H9 (cell line): Measurements from ENCODE around the gene CLK4. TPM values are rescaled to one million over a fixed set of nuclear protein-coding genes. Genes with fewer than 3 reads are reported as not detected.

Source experiments
- DNase-seq: peaks from one replicate; pipeline ENCODE4 v3.0.0-alpha.2; 2017
- H2AFZ ChIP-seq: one replicate; pipeline ENCODE4 v1.6.1; 2013; ENCODE audit warnings: mild to moderate bottlenecking, low read length, control low read depth, moderate library complexity
- H2AK5ac ChIP-seq: 2 replicates; pipeline ENCODE4 v1.6.1; 2013; ENCODE audit warnings: low read length, control low read depth, mixed read lengths; ENCODE audit not compliant: insufficient read length
- H2BK120ac ChIP-seq: one replicate; pipeline ENCODE4 v1.6.1; 2013; ENCODE audit warnings: low read depth, mild to moderate bottlenecking, low read length, control low read depth, inconsistent platforms; ENCODE audit not compliant: poor library complexity, severe bottlenecking
- H2BK12ac ChIP-seq: 2 replicates; pipeline ENCODE4 v1.6.1; 2013; ENCODE audit warnings: low read length, control low read depth, mixed read lengths, low read depth; ENCODE audit not compliant: insufficient read length
- H2BK15ac ChIP-seq: 2 replicates; pipeline ENCODE4 v1.6.1; 2013; ENCODE audit warnings: low read depth, low read length, control low read depth
- H2BK20ac ChIP-seq: one replicate; pipeline ENCODE4 v1.6.1; 2013; ENCODE audit warnings: low read depth, mild to moderate bottlenecking, low read length, control low read depth, inconsistent platforms; ENCODE audit not compliant: poor library complexity, severe bottlenecking
- H2BK5ac ChIP-seq: 2 replicates; pipeline ENCODE4 v1.6.1; 2013; ENCODE audit warnings: low read length, control low read depth, mixed read lengths; ENCODE audit not compliant: insufficient read length
- H3K14ac ChIP-seq: 2 replicates; pipeline ENCODE4 v1.6.1; 2013; ENCODE audit warnings: low read length, control low read depth; ENCODE audit not compliant: insufficient read depth
- H3K18ac ChIP-seq: 2 replicates; pipeline ENCODE4 v1.6.1; 2013; ENCODE audit warnings: low read depth, mild to moderate bottlenecking, mixed read lengths, low read length, control low read depth; ENCODE audit not compliant: insufficient read length
- H3K23ac ChIP-seq: 2 replicates; pipeline ENCODE4 v1.6.1; 2013; ENCODE audit warnings: low read length, control low read depth, mixed read lengths, low read depth; ENCODE audit not compliant: insufficient read length
- H3K23me2 ChIP-seq: 2 replicates; pipeline ENCODE4 v1.6.1; 2013; ENCODE audit warnings: low read depth, mild to moderate bottlenecking, mixed read lengths, low read length, control low read depth; ENCODE audit not compliant: insufficient read length, poor library complexity, severe bottlenecking
- H3K27ac ChIP-seq: 2 replicates; pipeline ENCODE4 v1.5.1; 2013; ENCODE audit warnings: low read length, control low read depth, mixed read lengths, low read depth; ENCODE audit not compliant: insufficient read length
- H3K27me3 ChIP-seq: 2 replicates; pipeline ENCODE4 v1.6.1; 2013; ENCODE audit warnings: low read length, control low read depth, inconsistent platforms; ENCODE audit not compliant: insufficient read depth
- H3K4ac ChIP-seq: 2 replicates; pipeline ENCODE4 v1.6.1; 2013; ENCODE audit warnings: low read depth, mild to moderate bottlenecking, control low read depth, inconsistent platforms, low read length, moderate library complexity
- H3K4me1 ChIP-seq: 2 replicates; pipeline ENCODE4 v1.6.1; 2013; ENCODE audit warnings: low read length, control low read depth, inconsistent platforms; ENCODE audit not compliant: insufficient read depth
- H3K4me2 ChIP-seq: 2 replicates; pipeline ENCODE4 v1.6.1; 2013; ENCODE audit warnings: low read length, control low read depth, mixed read lengths; ENCODE audit not compliant: insufficient read length, insufficient read depth
- H3K56ac ChIP-seq: 2 replicates; pipeline ENCODE4 v1.6.1; 2013; ENCODE audit warnings: low read depth, mild to moderate bottlenecking, mixed read lengths, low read length, control low read depth; ENCODE audit not compliant: insufficient read length
- H3K79me1 ChIP-seq: 2 replicates; pipeline ENCODE4 v1.6.1; 2013; ENCODE audit warnings: low read depth, mild to moderate bottlenecking, moderate library complexity, low read length, control low read depth, inconsistent platforms; ENCODE audit not compliant: insufficient read depth, poor library complexity, severe bottlenecking
- H3K79me2 ChIP-seq: 2 replicates; pipeline ENCODE4 v1.6.1; 2013; ENCODE audit warnings: low read length, control low read depth, inconsistent platforms; ENCODE audit not compliant: insufficient read depth
- H3K9ac ChIP-seq: 2 replicates; pipeline ENCODE4 v1.6.1; 2013; ENCODE audit warnings: low read length, control low read depth, mixed read lengths; ENCODE audit not compliant: insufficient read length; ENCODE audit errors: extremely low read depth
- H3K9me3 ChIP-seq: one replicate; pipeline ENCODE4 v1.6.1; 2013; ENCODE audit warnings: low read depth, low read length, inconsistent platforms; ENCODE audit not compliant: control insufficient read depth
- H3T11ph ChIP-seq: one replicate; pipeline ENCODE4 v1.6.1; 2013; ENCODE audit warnings: mild to moderate bottlenecking, low read length, control low read depth, inconsistent platforms
- H4K20me1 ChIP-seq: one replicate; pipeline ENCODE4 v1.6.1; 2013; ENCODE audit not compliant: control insufficient read depth, insufficient read length, insufficient read depth
- H4K5ac ChIP-seq: 2 replicates; pipeline ENCODE4 v1.6.1; 2013; ENCODE audit warnings: low read depth, mild to moderate bottlenecking, mixed read lengths, low read length, control low read depth; ENCODE audit not compliant: insufficient read length
- H4K8ac ChIP-seq: replicated peaks from 2 replicates; pipeline ENCODE4 v1.6.1; 2013; ENCODE audit warnings: low read length, control low read depth, mixed read lengths, low read depth; ENCODE audit not compliant: insufficient read length
- H4K91ac ChIP-seq: 2 replicates; pipeline ENCODE4 v1.6.1; 2013; ENCODE audit warnings: low read depth, mild to moderate bottlenecking, moderate library complexity, mixed read lengths, low read length, control low read depth; ENCODE audit not compliant: insufficient read length
- H3K27ac Mint-ChIP-seq, 3 experiments: 2 replicates in 2 of 3; 3 replicates in 1 of 3; pipeline ENCODE4 v1.8.0; 2020 to 2021; ENCODE audit warnings: mixed read lengths in 3 of 3, mild to moderate bottlenecking in 1 of 3, moderate library complexity in 1 of 3
- H3K27me3 Mint-ChIP-seq: 2 replicates; pipeline ENCODE4 v1.8.0; 2021; ENCODE audit warnings: low read depth, mild to moderate bottlenecking, moderate library complexity, mixed read lengths
- H3K36me3 Mint-ChIP-seq, 3 experiments: 2 replicates in 2 of 3; 3 replicates in 1 of 3; pipeline ENCODE4 v1.8.0; 2020 to 2021; ENCODE audit warnings: low read depth in 3 of 3, mixed read lengths in 3 of 3; ENCODE audit not compliant: insufficient read depth in 1 of 3
- H3K4me1 Mint-ChIP-seq, 2 experiments: 2 replicates each; pipeline ENCODE4 v1.8.0; 2020; ENCODE audit warnings: mixed read lengths in 2 of 2
- H3K4me3 Mint-ChIP-seq, 2 experiments: 2 replicates in 1 of 2; 3 replicates in 1 of 2; pipeline ENCODE4 v1.8.0; 2020 to 2021; ENCODE audit warnings: mild to moderate bottlenecking in 2 of 2, mixed read lengths in 2 of 2, moderate library complexity in 1 of 2
- H3K9me3 Mint-ChIP-seq, 2 experiments: 2 replicates in 1 of 2; 3 replicates in 1 of 2; pipeline ENCODE4 v1.8.0; 2020; ENCODE audit warnings: mild to moderate bottlenecking in 2 of 2, mixed read lengths in 2 of 2, moderate library complexity in 1 of 2
- WGBS: extraction: QIAGEN DNeasy Blood & Tissue Kit; methylation state at CpG from one replicate; pipeline ENCODE4 v1.1.7; 2013; ENCODE audit warnings: missing lambda C conversion rate, low lambda C conversion rate, mixed read lengths; ENCODE audit not compliant: insufficient read length; ENCODE audit errors: extremely low coverage; 5-methylcytosine and 5-hydroxymethylcytosine counted together
- total RNA-seq: library from RNA; stranded (reverse); gene quantifications from 2 replicates; pipeline ENCODE4 v1.2.1, GENCODE V29; 2021
- TF ChIP-seq, protein P1 (sequence below): fragments of 200-600 bp; sonication (generic); conservative IDR thresholded peaks from 3 replicates; pipeline ENCODE4 v1.8.0; 2021; ENCODE audit warnings: antibody characterized with exemption, mild to moderate bottlenecking

CLK4 gene
- total RNA-seq, 1 experiment from 2014 or later: 12.5 TPM

GRCh38 chr5:178577376-178577839, 49.4 kb downstream of the CLK4 start:
- H2BK5ac ChIP-seq: no peak overlapping the region
- H3K9ac ChIP-seq: peak overlapping the region; percentile 12
- H3K4me2 ChIP-seq: peak overlapping the region; percentile 42
- H3K27me3 Mint-ChIP-seq: peaks cover 47% of the 10 kb centered on the region
- peak overlapping the region; percentile 72 to 80 for H3K4me3 Mint-ChIP-seq
- H3K27me3 ChIP-seq: no peaks in the 10 kb centered on the region
- no peak overlapping the region for H4K91ac ChIP-seq
- peaks cover 7% of the 10 kb centered on the region for H3K23me2 ChIP-seq
- H2BK20ac ChIP-seq: no peak overlapping the region
- no peaks in the 10 kb centered on the region for H3K79me2 ChIP-seq
- H4K20me1 ChIP-seq: no peaks in the 10 kb centered on the region
- no peak overlapping the region for H2BK15ac ChIP-seq
- no peaks in the 10 kb centered on the region for H3K9me3 ChIP-seq
- H3K79me1 ChIP-seq: no peaks in the 10 kb centered on the region
- peak overlapping the region; percentile 47 for H3K18ac ChIP-seq
- no peak overlapping the region for H4K8ac ChIP-seq
- H4K5ac ChIP-seq: no peak overlapping the region
- no peak overlapping the region for H3K27ac ChIP-seq
- peaks cover 6 to 8% (median 8%) of the 10 kb centered on the region in 3 experiments for H3K36me3 Mint-ChIP-seq
- no peaks in the 10 kb centered on the region for H3K4me1 ChIP-seq
- H3K27ac Mint-ChIP-seq: peak overlapping the region in 2 of 3 experiments; percentile 52 to 55; a peak in 1 of 7 replicates
- no CpG with 5 or more reads among the region's 31 CpGs for WGBS
- H3K9me3 Mint-ChIP-seq: peaks cover 8 to 9% of the 10 kb centered on the region in 2 experiments
- no peak overlapping the region for H2BK12ac ChIP-seq
- peak; percentile 72 for DNase-seq
- TF ChIP-seq, protein P1, sequence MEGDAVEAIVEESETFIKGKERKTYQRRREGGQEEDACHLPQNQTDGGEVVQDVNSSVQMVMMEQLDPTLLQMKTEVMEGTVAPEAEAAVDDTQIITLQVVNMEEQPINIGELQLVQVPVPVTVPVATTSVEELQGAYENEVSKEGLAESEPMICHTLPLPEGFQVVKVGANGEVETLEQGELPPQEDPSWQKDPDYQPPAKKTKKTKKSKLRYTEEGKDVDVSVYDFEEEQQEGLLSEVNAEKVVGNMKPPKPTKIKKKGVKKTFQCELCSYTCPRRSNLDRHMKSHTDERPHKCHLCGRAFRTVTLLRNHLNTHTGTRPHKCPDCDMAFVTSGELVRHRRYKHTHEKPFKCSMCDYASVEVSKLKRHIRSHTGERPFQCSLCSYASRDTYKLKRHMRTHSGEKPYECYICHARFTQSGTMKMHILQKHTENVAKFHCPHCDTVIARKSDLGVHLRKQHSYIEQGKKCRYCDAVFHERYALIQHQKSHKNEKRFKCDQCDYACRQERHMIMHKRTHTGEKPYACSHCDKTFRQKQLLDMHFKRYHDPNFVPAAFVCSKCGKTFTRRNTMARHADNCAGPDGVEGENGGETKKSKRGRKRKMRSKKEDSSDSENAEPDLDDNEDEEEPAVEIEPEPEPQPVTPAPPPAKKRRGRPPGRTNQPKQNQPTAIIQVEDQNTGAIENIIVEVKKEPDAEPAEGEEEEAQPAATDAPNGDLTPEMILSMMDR: peak; percentile 33; the same call in 2 of the 3 replicates
- no peak overlapping the region for H3K4ac ChIP-seq
- H2AK5ac ChIP-seq: no peak overlapping the region
- peaks cover 3 to 15% of the 10 kb centered on the region in 2 experiments; a peak in 3 of 4 replicates for H3K4me1 Mint-ChIP-seq
- H3K14ac ChIP-seq: peak overlapping the region; percentile 38
- H2BK120ac ChIP-seq: no peak overlapping the region
- H3K23ac ChIP-seq: no peak overlapping the region
- H3T11ph ChIP-seq: no peak overlapping the region
- no peak overlapping the region for H2AFZ ChIP-seq
- no peak overlapping the region for H3K56ac ChIP-seq
